K562 (cell line): ENCODE measurements around the gene ZNF488. TPM values are rescaled to one million over a fixed set of nuclear protein-coding genes. Genes with fewer than 3 reads are reported as not detected.

Source experiments
- ARID2 ChIP-seq: fragments of 450-650 bp; IDR thresholded peaks from 2 replicates; pipeline ENCODE4 v1.6.1; 2017; ENCODE audit warnings: antibody characterized with exemption, mild to moderate bottlenecking
- CBFA2T2 ChIP-seq: fragments of 450-650 bp; conservative IDR thresholded peaks from 2 replicates; pipeline ENCODE4 v1.6.1; 2017; ENCODE audit warnings: mild to moderate bottlenecking
- CEBPB ChIP-seq: fragments of 450-650 bp; IDR thresholded peaks from 2 replicates; pipeline ENCODE4 v1.6.1; 2016; ENCODE audit warnings: missing genetic modification characterization, missing compliant biosample characterization
- CREBBP ChIP-seq: IDR thresholded peaks from one replicate; pipeline ENCODE4 v1.6.1; 2012; ENCODE audit warnings: low read depth, mild to moderate bottlenecking, control low read depth, inconsistent platforms, low read length
- GTF2E2 ChIP-seq: fragments of 200-800 bp; sonication (Bioruptor generic); IDR thresholded peaks from 2 replicates; pipeline ENCODE4 v1.6.1; 2016; ENCODE audit warnings: missing genetic modification characterization, missing compliant biosample characterization
- KAT8 ChIP-seq: fragments of 450-650 bp; IDR thresholded peaks from 2 replicates; pipeline ENCODE4 v1.6.1; 2016; ENCODE audit warnings: low read depth, mild to moderate bottlenecking
- NCOR1 ChIP-seq: fragments of 450-650 bp; IDR thresholded peaks from 2 replicates; pipeline ENCODE4 v1.6.1; 2016; ENCODE audit warnings: mild to moderate bottlenecking, moderate library complexity
- NFRKB ChIP-seq: fragments of 450-650 bp; IDR thresholded peaks from 2 replicates; pipeline ENCODE4 v1.6.1; 2016; ENCODE audit warnings: low read depth
- PHB ChIP-seq: fragments of 250-450 bp; sonication (Bioruptor Pico); IDR thresholded peaks from 2 replicates; pipeline ENCODE4 v1.5.0; 2021
- POLR2AphosphoS2 ChIP-seq: IDR thresholded peaks from 2 replicates; pipeline ENCODE4 v1.6.1; 2012; ENCODE audit warnings: low read length, improper control_type of control experiment
- RBM25 ChIP-seq: fragments of 200-400 bp; formaldehyde crosslinking; IDR thresholded peaks from 2 replicates; pipeline ENCODE4 v1.6.1; 2018; ENCODE audit warnings: low read length, low read depth, moderate library complexity; ENCODE audit not compliant: severe bottlenecking
- SIRT6 ChIP-seq: IDR thresholded peaks from one replicate; pipeline ENCODE4 v1.6.1; 2012; ENCODE audit warnings: low read depth, mild to moderate bottlenecking, control low read depth, inconsistent platforms, low read length, moderate library complexity
- SIX5 ChIP-seq, 2 experiments: IDR thresholded peaks; 2 replicates each; pipeline ENCODE4 v1.6.1; 2011; ENCODE audit warnings: low read length in 2 of 2, borderline replicate concordance in 1 of 2, low read depth in 1 of 2, mild to moderate bottlenecking in 1 of 2, moderate library complexity in 1 of 2; ENCODE audit not compliant: insufficient read depth in 1 of 2
- ZNF232 ChIP-seq: sonication (generic); formaldehyde crosslinking; IDR thresholded peaks from 2 replicates; pipeline ENCODE4 v1.8.0; 2022; ENCODE audit warnings: mild to moderate bottlenecking, missing genetic modification reagents
- ZNF586 ChIP-seq: fragments of 450-650 bp; formaldehyde crosslinking; conservative IDR thresholded peaks from 2 replicates; pipeline ENCODE4 v1.4.0; 2020; ENCODE audit warnings: mild to moderate bottlenecking, moderate library complexity
- ZNF778 ChIP-seq: fragments of 450-650 bp; formaldehyde crosslinking; IDR thresholded peaks from 2 replicates; pipeline ENCODE4 v1.4.0; 2020; ENCODE audit warnings: mild to moderate bottlenecking, moderate library complexity
- polyA plus RNA-seq, 8 experiments: library from polyadenylated mRNA; depleted of rRNA in 4 of 8; stranded (reverse) in 5 of 8; unstranded in 3 of 8; fragments of >200 nt; fragmentation: Nextera tagmentation in 2 of 8; fragmentation: Illumina TruSeq in 1 of 8; extraction: Ambion mirVana in 2 of 8; extraction: Trizol in 1 of 8; gene quantifications; 2 replicates each; pipeline versions ENCODE4 v1.2.1 to v1.2.3, GENCODE V29; 2011 to 2014; ENCODE audit warnings: inconsistent platforms in 1 of 8, missing spikeins in 1 of 8
- total RNA-seq, 7 experiments: library from RNA; depleted of rRNA in 6 of 7; stranded (reverse); fragments of >200 nt in 6 of 7; fragmentation: Illumina TruSeq in 2 of 7; extraction: Trizol in 2 of 7; gene quantifications; 2 replicates each; pipeline versions ENCODE4 v1.2.1 to v1.2.3, GENCODE V29; 2011 to 2021; ENCODE audit warnings: low replicate concordance in 1 of 7
- TF ChIP-seq, protein P1 (sequence below): fragments of 250-450 bp; sonication (Bioruptor Pico); IDR thresholded peaks from 2 replicates; pipeline ENCODE4 v1.4.0; 2020
- TF ChIP-seq, protein P2 (sequence below): fragments of 450-650 bp; conservative IDR thresholded peaks from 2 replicates; pipeline ENCODE4 v1.6.1; 2016; ENCODE audit warnings: missing genetic modification characterization, low read depth, mild to moderate bottlenecking, control low read depth, missing compliant biosample characterization
- TF ChIP-seq, protein P3 (sequence below): fragments of 450-650 bp; formaldehyde crosslinking; IDR thresholded peaks from 2 replicates; pipeline ENCODE4 v1.4.0; 2020; ENCODE audit warnings: mild to moderate bottlenecking
- TF ChIP-seq, protein P4 (sequence below): sonication (generic); formaldehyde crosslinking; IDR thresholded peaks from 2 replicates; pipeline ENCODE4 v1.8.0; 2023; ENCODE audit warnings: missing genetic modification reagents, mild to moderate bottlenecking, borderline replicate concordance

Gene ZNF488
- total and polyA plus RNA-seq, 9 of the 15 experiments (the other 6 are each of a cell fraction or from before 2014, with no cell fraction given), result 0.03 to 0.09 (median 0.05) TPM; not detected in 3

DNA sequence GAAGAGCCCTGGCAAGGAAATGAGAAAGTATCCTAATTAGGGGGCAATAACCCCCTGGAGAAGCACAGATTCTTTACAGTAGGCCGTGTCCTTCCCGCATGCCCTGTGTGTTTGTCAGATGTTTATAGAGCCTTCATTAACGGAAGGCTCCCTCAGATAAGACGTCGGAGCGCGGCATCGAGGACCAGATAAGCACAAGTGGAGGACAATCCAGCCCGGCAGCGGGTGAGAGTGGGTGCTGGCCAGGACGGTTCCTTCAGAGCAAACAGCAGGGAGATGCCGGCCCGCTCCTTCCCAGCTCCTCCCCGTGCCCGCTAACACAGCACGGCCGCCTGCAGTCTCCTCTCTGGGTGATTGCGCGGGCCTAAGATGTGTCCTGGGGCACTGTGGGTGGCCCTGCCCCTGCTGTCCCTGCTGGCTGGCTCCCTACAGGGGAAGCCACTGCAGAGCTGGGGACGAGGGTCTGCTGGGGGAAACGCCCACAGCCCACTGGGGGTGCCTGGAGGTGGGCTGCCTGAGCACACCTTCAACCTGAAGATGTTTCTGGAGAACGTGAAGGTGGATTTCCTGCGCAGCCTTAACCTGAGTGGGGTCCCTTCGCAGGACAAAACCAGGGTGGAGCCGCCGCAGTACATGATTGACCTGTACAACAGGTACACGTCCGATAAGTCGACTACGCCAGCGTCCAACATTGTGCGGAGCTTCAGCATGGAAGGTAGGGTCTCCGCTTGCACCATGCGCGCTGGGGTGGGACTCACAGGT is 61.6 kb downstream of the ZNF488 start, which contains the start of gene GDF2 (continued):
- TF ChIP-seq NFRKB, result no peak
- no peak for TF ChIP-seq PHB
- TF ChIP-seq, protein P1, sequence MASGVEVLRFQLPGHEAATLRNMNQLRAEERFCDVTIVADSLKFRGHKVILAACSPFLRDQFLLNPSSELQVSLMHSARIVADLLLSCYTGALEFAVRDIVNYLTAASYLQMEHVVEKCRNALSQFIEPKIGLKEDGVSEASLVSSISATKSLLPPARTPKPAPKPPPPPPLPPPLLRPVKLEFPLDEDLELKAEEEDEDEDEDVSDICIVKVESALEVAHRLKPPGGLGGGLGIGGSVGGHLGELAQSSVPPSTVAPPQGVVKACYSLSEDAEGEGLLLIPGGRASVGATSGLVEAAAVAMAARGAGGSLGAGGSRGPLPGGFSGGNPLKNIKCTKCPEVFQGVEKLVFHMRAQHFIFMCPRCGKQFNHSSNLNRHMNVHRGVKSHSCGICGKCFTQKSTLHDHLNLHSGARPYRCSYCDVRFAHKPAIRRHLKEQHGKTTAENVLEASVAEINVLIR, result no peak
- no peak for TF ChIP-seq CREBBP
- no peak for TF ChIP-seq KAT8
- peak; percentile 81 for TF ChIP-seq NCOR1
- no peak for TF ChIP-seq ZNF586
- TF ChIP-seq, protein P2, sequence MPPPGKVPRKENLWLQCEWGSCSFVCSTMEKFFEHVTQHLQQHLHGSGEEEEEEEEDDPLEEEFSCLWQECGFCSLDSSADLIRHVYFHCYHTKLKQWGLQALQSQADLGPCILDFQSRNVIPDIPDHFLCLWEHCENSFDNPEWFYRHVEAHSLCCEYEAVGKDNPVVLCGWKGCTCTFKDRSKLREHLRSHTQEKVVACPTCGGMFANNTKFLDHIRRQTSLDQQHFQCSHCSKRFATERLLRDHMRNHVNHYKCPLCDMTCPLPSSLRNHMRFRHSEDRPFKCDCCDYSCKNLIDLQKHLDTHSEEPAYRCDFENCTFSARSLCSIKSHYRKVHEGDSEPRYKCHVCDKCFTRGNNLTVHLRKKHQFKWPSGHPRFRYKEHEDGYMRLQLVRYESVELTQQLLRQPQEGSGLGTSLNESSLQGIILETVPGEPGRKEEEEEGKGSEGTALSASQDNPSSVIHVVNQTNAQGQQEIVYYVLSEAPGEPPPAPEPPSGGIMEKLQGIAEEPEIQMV, result no peak
- TF ChIP-seq, protein P3, sequence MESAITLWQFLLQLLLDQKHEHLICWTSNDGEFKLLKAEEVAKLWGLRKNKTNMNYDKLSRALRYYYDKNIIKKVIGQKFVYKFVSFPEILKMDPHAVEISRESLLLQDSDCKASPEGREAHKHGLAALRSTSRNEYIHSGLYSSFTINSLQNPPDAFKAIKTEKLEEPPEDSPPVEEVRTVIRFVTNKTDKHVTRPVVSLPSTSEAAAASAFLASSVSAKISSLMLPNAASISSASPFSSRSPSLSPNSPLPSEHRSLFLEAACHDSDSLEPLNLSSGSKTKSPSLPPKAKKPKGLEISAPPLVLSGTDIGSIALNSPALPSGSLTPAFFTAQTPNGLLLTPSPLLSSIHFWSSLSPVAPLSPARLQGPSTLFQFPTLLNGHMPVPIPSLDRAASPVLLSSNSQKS (CRISPR knock-in tag), result no peak
- TF ChIP-seq SIRT6, result no peak
- peak; percentile 86 for TF ChIP-seq CBFA2T2
- no peak for TF ChIP-seq POLR2AphosphoS2
- TF ChIP-seq CEBPB (tag), result no peak
- TF ChIP-seq RBM25, result no peak
- TF ChIP-seq ARID2, result no peak
- no peak for TF ChIP-seq ZNF232 (CRISPR knock-in tag)
- TF ChIP-seq, protein P4, sequence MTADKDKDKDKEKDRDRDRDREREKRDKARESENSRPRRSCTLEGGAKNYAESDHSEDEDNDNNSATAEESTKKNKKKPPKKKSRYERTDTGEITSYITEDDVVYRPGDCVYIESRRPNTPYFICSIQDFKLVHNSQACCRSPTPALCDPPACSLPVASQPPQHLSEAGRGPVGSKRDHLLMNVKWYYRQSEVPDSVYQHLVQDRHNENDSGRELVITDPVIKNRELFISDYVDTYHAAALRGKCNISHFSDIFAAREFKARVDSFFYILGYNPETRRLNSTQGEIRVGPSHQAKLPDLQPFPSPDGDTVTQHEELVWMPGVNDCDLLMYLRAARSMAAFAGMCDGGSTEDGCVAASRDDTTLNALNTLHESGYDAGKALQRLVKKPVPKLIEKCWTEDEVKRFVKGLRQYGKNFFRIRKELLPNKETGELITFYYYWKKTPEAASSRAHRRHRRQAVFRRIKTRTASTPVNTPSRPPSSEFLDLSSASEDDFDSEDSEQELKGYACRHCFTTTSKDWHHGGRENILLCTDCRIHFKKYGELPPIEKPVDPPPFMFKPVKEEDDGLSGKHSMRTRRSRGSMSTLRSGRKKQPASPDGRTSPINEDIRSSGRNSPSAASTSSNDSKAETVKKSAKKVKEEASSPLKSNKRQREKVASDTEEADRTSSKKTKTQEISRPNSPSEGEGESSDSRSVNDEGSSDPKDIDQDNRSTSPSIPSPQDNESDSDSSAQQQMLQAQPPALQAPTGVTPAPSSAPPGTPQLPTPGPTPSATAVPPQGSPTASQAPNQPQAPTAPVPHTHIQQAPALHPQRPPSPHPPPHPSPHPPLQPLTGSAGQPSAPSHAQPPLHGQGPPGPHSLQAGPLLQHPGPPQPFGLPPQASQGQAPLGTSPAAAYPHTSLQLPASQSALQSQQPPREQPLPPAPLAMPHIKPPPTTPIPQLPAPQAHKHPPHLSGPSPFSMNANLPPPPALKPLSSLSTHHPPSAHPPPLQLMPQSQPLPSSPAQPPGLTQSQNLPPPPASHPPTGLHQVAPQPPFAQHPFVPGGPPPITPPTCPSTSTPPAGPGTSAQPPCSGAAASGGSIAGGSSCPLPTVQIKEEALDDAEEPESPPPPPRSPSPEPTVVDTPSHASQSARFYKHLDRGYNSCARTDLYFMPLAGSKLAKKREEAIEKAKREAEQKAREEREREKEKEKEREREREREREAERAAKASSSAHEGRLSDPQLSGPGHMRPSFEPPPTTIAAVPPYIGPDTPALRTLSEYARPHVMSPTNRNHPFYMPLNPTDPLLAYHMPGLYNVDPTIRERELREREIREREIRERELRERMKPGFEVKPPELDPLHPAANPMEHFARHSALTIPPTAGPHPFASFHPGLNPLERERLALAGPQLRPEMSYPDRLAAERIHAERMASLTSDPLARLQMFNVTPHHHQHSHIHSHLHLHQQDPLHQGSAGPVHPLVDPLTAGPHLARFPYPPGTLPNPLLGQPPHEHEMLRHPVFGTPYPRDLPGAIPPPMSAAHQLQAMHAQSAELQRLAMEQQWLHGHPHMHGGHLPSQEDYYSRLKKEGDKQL, result no peak
- TF ChIP-seq SIX5 (IDR thresholded peaks at IDR 0.05; ENCODE audit: borderline replicate concordance in 1 of 2, insufficient read depth in 1 of 2, low read depth in 1 of 2, low read length in 2 of 2), result no peak
- TF ChIP-seq GTF2E2 (tag), result no peak
- no peak for TF ChIP-seq ZNF778 (CRISPR knock-in tag)
